ENCODE measurements around the gene MERTK. TPM values are rescaled to one million over a fixed set of nuclear protein-coding genes. Genes with fewer than 3 reads are reported as not detected.

Gene MERTK
- total and polyA plus RNA-seq, 10 of the 15 experiments (the other 5 are each of a cell fraction or from before 2014, with no cell fraction given): 0.13 to 30.6 (median 0.50) TPM

- Histone ChIP-seq H3K4me1 (ENCODE audit: control insufficient read depth, insufficient read depth, low read length) (peaks cover 9% of the 10 kb centered on the region), H3K4me2 (ENCODE audit: control insufficient read depth, insufficient read depth) (0 out of 2 replicates have a peak overlapping the region, but pooled peaks have one; percentile 25), H3K4me3 (no peak overlapping the region), H4K20me1 (ENCODE audit: control insufficient read depth, insufficient read depth) (no peaks in the 10 kb centered on the region), H3K27ac (ENCODE audit: control insufficient read depth, insufficient read depth) (peak overlapping the region; percentile 67; the same call in 1 of the 2 replicates), H3K36me3 (ENCODE audit: control insufficient read depth in 2 of 2, insufficient read depth in 2 of 2, low read length in 1 of 2) (peaks cover 7 to 14% of the 10 kb centered on the region in 2 experiments), H3K9me3 (replicated peaks; ENCODE audit: control insufficient read depth, insufficient read depth, low read length) (peaks cover 12% of the 10 kb centered on the region), H2AFZ (ENCODE audit: control insufficient read depth, low read depth, low read length) (no peak overlapping the region), H3K79me2 (ENCODE audit: control insufficient read depth, insufficient read depth, low read length) (peaks cover 3% of the 10 kb centered on the region; the same call in 1 of the 2 replicates), H3K27me3 (replicated peaks in 1 of 2; ENCODE audit: control insufficient read depth in 2 of 2, insufficient read depth in 2 of 2, low read length in 1 of 2) (no peaks in the 10 kb centered on the region), H3K9ac (ENCODE audit: control insufficient read depth, insufficient read depth, low read length) (no peak overlapping the region)
- DNase-seq (ENCODE audit: low read depth, low spot score) (no peak), ATAC-seq (peak; percentile 41), FAIRE-seq (no peak)
- RAD21 ChIA-PET (ENCODE audit: unreplicated experiment): interaction anchor here (2.0 kb wide), 1 partner anchor 21 kb away, joined by 7 read pairs; the partner anchor contains the start of gene TMEM87B
- intact Hi-C loops (cut with micrococcal nuclease; ENCODE audit: unreplicated experiment) (no loop called here), in situ Hi-C loops (cut with MboI) (no loop called here)
- 23% methylated on average over 8 of the region's 8 CpGs for WGBS (ENCODE audit: insufficient coverage, insufficient replicate concordance, low lambda C conversion rate, missing lambda C conversion rate)
- BruUV-seq (replicated peaks): no TSS peak
- SMC1A ChIA-PET (ENCODE audit: uncharacterized antibody, unreplicated experiment): interaction anchor here (0.8 to 3.3 kb wide), 6 partner anchors 12 to 43 kb away, joined by 3 to 10 read pairs (median 3); no protein-coding TSS in a partner anchor
- CTCF ChIA-PET: interaction anchor here (1.0 to 1.3 kb wide), 2 partner anchors 25 to 188 kb away, joined by 3 to 4 read pairs; no protein-coding TSS in a partner anchor
- POLR2A ChIA-PET: interaction anchor here (1.5 to 2.0 kb wide), 2 partner anchors 12 to 21 kb away, joined by 3 to 6 read pairs; partner anchors contain the start of gene TMEM87B
- TF ChIP-seq NKRF (conservative IDR thresholded peaks at IDR 0.05) (no peak), FOXK2 (IDR thresholded peaks at IDR 0.05) (no peak), TCF3 (IDR thresholded peaks at IDR 0.05; ENCODE audit: borderline replicate concordance, insufficient read depth, low read depth, low read length) (no peak), ZNF622 (IDR thresholded peaks at IDR 0.05) (no peak), MTA3 (IDR thresholded peaks at IDR 0.05; ENCODE audit: borderline replicate concordance, low read length) (no peak), ZBTB11 (CRISPR knock-in tag; IDR thresholded peaks at IDR 0.05) (no peak), IRF4 (IDR thresholded peaks at IDR 0.05; ENCODE audit: low read depth, low read length) (no peak), NFYB (IDR thresholded peaks at IDR 0.05; ENCODE audit: insufficient read depth, low read depth, low read length) (no peak), USF1 (IDR thresholded peaks at IDR 0.05; ENCODE audit: borderline replicate concordance, extremely low read length, insufficient read depth, low read depth, low read length) (no peak), GABPA (IDR thresholded peaks at IDR 0.05; ENCODE audit: low read depth) (no peak), CEBPB (IDR thresholded peaks at IDR 0.05; ENCODE audit: borderline replicate concordance in 1 of 2, low read depth in 2 of 2, low read length in 2 of 2) (no peak), EED (IDR thresholded peaks at IDR 0.05; ENCODE audit: low read depth) (no peak; the same call in 1 of the 2 replicates), BHLHE40 (IDR thresholded peaks at IDR 0.05; ENCODE audit: borderline replicate concordance in 1 of 2, low read depth in 2 of 2, low read length in 1 of 2) (peak in 1 of 2 experiments; percentile 49; a peak in 1 of 4 replicates)
These were observed 177.3 kb downstream of the MERTK start for GRCh38 chr2:112075490-112076260.

Data from GM12878 (cell line).